Gastroesophageal sphincter (tissue), 2 donors: ENCODE results near the gene TCTA.

Experiments
- POLR2A ChIP-seq, 2 donors: fragments of 450-650 bp; IDR thresholded peaks; one replicate each; pipeline ENCODE4 v1.6.1; 2017; ENCODE audit warnings: antibody characterized with exemption in 2 of 2, mild to moderate bottlenecking in 2 of 2, moderate library complexity in 1 of 2
- POLR2AphosphoS5 ChIP-seq: sonication (generic); formaldehyde crosslinking; IDR thresholded peaks from one replicate; pipeline ENCODE4 v1.6.1; 2017; ENCODE audit warnings: antibody characterized with exemption

GRCh38 chr3:49414753-49415152 is 2.5 kb downstream of the TCTA start:
- TF ChIP-seq POLR2AphosphoS5 = no peak
- no peak for TF ChIP-seq POLR2A (IDR thresholded peaks at IDR 0.05)
